Neural progenitor cell (in vitro differentiated cells): Measurements from ENCODE around the gene LSM3. TPM values are rescaled to one million over a fixed set of nuclear protein-coding genes. Genes with fewer than 3 reads are reported as not detected.

ENCODE experiments used
- DNase-seq: peaks from one replicate; pipeline ENCODE4 v3.0.0-alpha.2; 2016; ENCODE audit warnings: low spot score
- H2AFZ ChIP-seq: fragments of 200-600 bp; sonication (generic); replicated peaks from 2 replicates; pipeline ENCODE4 v1.6.1; 2016; ENCODE audit warnings: antibody characterized with exemption
- H3F3A ChIP-seq: fragments of 200-600 bp; sonication (generic); 2 replicates; pipeline ENCODE4 v1.6.1; 2016; ENCODE audit warnings: antibody characterized with exemption, low read depth
- H3K27ac ChIP-seq: fragments of 200-600 bp; sonication (generic); 2 replicates; pipeline ENCODE4 v1.5.1; 2016; ENCODE audit warnings: mild to moderate bottlenecking
- H3K27me3 ChIP-seq: fragments of 200-600 bp; sonication (generic); 2 replicates; pipeline ENCODE4 v1.6.1; 2016; ENCODE audit warnings: mild to moderate bottlenecking, moderate library complexity
- H3K36me3 ChIP-seq: fragments of 200-600 bp; sonication (generic); 2 replicates; pipeline ENCODE4 v1.5.1; 2016
- H3K4me1 ChIP-seq: fragments of 200-600 bp; sonication (generic); 2 replicates; pipeline ENCODE4 v1.6.1; 2016; ENCODE audit warnings: mixed run types
- H3K4me2 ChIP-seq: fragments of 200-600 bp; sonication (generic); 2 replicates; pipeline ENCODE4 v1.6.1; 2016
- H3K4me3 ChIP-seq: fragments of 200-600 bp; sonication (generic); 2 replicates; pipeline ENCODE4 v1.5.1; 2016
- H3K79me2 ChIP-seq: fragments of 200-600 bp; sonication (generic); 2 replicates; pipeline ENCODE4 v1.6.1; 2016; ENCODE audit warnings: low read depth
- H3K9ac ChIP-seq: fragments of 200-600 bp; sonication (generic); 2 replicates; pipeline ENCODE4 v1.6.1; 2016
- H3K9me3 ChIP-seq: fragments of 200-600 bp; sonication (generic); 2 replicates; pipeline ENCODE4 v1.5.1; 2016; ENCODE audit warnings: low read depth
- H4K20me1 ChIP-seq: fragments of 200-600 bp; sonication (generic); 2 replicates; pipeline ENCODE4 v1.6.1; 2016; ENCODE audit warnings: low read depth
- H3K27ac Mint-ChIP-seq: 3 replicates; pipeline ENCODE4 v1.8.0; 2021; ENCODE audit warnings: mixed read lengths
- H3K27me3 Mint-ChIP-seq: 2 replicates; pipeline ENCODE4 v1.8.0; 2022; ENCODE audit warnings: low read depth, mild to moderate bottlenecking, inconsistent platforms, moderate library complexity, mixed read lengths; ENCODE audit not compliant: insufficient read depth
- H3K36me3 Mint-ChIP-seq: 3 replicates; pipeline ENCODE4 v1.8.0; 2021; ENCODE audit warnings: mixed read lengths
- H3K4me1 Mint-ChIP-seq: 3 replicates; pipeline ENCODE4 v1.8.0; 2021; ENCODE audit warnings: mixed read lengths
- H3K4me3 Mint-ChIP-seq: 3 replicates; pipeline ENCODE4 v1.8.0; 2021; ENCODE audit warnings: mild to moderate bottlenecking, moderate library complexity, mixed read lengths
- H3K9me3 Mint-ChIP-seq: 3 replicates; pipeline ENCODE4 v1.8.0; 2020; ENCODE audit warnings: mixed read lengths
- EZH2 ChIP-seq: fragments of 200-600 bp; sonication (generic); IDR thresholded peaks from 2 replicates; pipeline ENCODE4 v1.6.1; 2017; ENCODE audit warnings: antibody characterized with exemption, mild to moderate bottlenecking, moderate library complexity
- EZH2phosphoT487 ChIP-seq: fragments of 200-600 bp; sonication (generic); IDR thresholded peaks from 2 replicates; pipeline ENCODE4 v1.6.1; 2017; ENCODE audit warnings: antibody characterized with exemption
- total RNA-seq: library from RNA; depleted of rRNA; stranded (reverse); fragments of >200 nt; gene quantifications from 2 replicates; pipeline ENCODE4 v1.2.3, GENCODE V29; 2015; ENCODE audit warnings: low replicate concordance
- TF ChIP-seq, protein P1 (sequence below): fragments of 200-600 bp; sonication (generic); IDR thresholded peaks from 2 replicates; pipeline ENCODE4 v1.5.1; 2017; ENCODE audit warnings: antibody characterized with exemption, mild to moderate bottlenecking

LSM3 gene
- total RNA-seq, 1 donor from 2014 or later = 36.2 TPM

DNA sequence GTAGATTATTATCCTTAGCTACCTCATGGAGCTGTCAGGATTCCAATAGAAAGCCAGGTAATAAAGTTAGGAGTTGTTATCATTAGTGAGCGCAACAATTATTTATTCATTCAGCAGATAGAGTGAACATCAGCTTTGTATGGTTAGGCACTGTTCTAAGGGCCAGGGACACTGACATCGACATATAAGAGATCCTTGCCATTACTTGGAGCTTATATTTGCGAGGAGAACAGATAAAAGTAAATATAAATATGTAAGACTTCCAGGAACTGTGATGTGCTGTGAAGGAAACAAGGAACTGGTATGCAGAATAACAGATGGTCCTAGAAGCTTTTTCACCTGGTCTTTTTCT, 473 bp downstream of the LSM3 start:
- Mint-ChIP-seq H3K27ac (peak overlapping the region; percentile 97), H3K36me3 (peaks cover 6% of the 10 kb centered on the region), H3K4me3 (peak overlapping the region; percentile 96), H3K9me3 (no peaks in the 10 kb centered on the region), H3K4me1 (peaks cover 43% of the 10 kb centered on the region), H3K27me3 (peaks cover 2% of the 10 kb centered on the region)
- Histone ChIP-seq H3F3A (no peaks in the 10 kb centered on the region), H3K27me3 (no peaks in the 10 kb centered on the region), H3K4me2 (peak overlapping the region; percentile 98), H3K9me3 (no peaks in the 10 kb centered on the region), H3K79me2 (peaks cover 77% of the 10 kb centered on the region), H4K20me1 (peaks cover 33% of the 10 kb centered on the region), H3K27ac (no peak overlapping the region), H2AFZ (peak overlapping the region; percentile 98), H3K4me3 (peak overlapping the region; percentile 98), H3K4me1 (peaks cover 14% of the 10 kb centered on the region), H3K36me3 (peaks cover 6% of the 10 kb centered on the region), H3K9ac (peak overlapping the region; percentile 98)
- TF ChIP-seq, protein P1, sequence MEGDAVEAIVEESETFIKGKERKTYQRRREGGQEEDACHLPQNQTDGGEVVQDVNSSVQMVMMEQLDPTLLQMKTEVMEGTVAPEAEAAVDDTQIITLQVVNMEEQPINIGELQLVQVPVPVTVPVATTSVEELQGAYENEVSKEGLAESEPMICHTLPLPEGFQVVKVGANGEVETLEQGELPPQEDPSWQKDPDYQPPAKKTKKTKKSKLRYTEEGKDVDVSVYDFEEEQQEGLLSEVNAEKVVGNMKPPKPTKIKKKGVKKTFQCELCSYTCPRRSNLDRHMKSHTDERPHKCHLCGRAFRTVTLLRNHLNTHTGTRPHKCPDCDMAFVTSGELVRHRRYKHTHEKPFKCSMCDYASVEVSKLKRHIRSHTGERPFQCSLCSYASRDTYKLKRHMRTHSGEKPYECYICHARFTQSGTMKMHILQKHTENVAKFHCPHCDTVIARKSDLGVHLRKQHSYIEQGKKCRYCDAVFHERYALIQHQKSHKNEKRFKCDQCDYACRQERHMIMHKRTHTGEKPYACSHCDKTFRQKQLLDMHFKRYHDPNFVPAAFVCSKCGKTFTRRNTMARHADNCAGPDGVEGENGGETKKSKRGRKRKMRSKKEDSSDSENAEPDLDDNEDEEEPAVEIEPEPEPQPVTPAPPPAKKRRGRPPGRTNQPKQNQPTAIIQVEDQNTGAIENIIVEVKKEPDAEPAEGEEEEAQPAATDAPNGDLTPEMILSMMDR = no peak
- no peak for TF ChIP-seq EZH2
- no peak for TF ChIP-seq EZH2phosphoT487
- no peak for DNase-seq

DNA sequence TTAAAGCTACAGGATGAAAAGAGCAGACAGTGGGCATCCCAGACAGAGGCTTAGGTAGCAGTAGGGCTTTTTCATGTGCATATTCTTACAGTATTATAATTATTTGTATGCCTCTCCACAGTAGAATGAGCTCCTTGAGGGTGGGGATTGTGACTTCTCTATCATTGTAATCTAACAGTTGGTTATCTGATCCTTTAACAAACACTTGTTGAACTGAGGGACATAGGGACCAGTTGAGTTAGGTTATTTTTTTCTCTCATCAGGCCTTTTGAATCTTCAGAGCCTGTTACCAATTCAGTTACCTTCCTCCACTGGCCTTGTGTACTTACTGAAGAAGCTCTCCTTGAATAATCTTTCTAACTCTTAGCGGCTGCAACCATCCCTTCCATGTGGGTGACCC, 1.2 kb downstream of the LSM3 start:
- peak overlapping the region; percentile 98 for H3K4me3 ChIP-seq
- peak overlapping the region; percentile 98 for H3K4me2 ChIP-seq
- DNase-seq = no peak
- H3K9ac ChIP-seq = peak overlapping the region; percentile 98
- no peaks in the 10 kb centered on the region for H3F3A ChIP-seq
- H2AFZ ChIP-seq = no peak overlapping the region
- H3K79me2 ChIP-seq = peaks cover 69% of the 10 kb centered on the region
- H3K27me3 Mint-ChIP-seq = peaks cover 2% of the 10 kb centered on the region
- H3K4me1 ChIP-seq = peaks cover 14% of the 10 kb centered on the region
- no peak overlapping the region for H3K27ac ChIP-seq
- TF ChIP-seq EZH2phosphoT487 = no peak
- TF ChIP-seq, protein P1 = no peak
- TF ChIP-seq EZH2 = no peak
- peaks cover 27% of the 10 kb centered on the region for H4K20me1 ChIP-seq
- H3K27me3 ChIP-seq = no peaks in the 10 kb centered on the region
- H3K4me3 Mint-ChIP-seq = peak overlapping the region; percentile 96
- peaks cover 6% of the 10 kb centered on the region for H3K36me3 ChIP-seq
- no peak overlapping the region for H3K27ac Mint-ChIP-seq
- peaks cover 42% of the 10 kb centered on the region for H3K4me1 Mint-ChIP-seq
- H3K36me3 Mint-ChIP-seq = peaks cover 7% of the 10 kb centered on the region
- no peaks in the 10 kb centered on the region for H3K9me3 Mint-ChIP-seq
- H3K9me3 ChIP-seq = no peaks in the 10 kb centered on the region

DNA sequence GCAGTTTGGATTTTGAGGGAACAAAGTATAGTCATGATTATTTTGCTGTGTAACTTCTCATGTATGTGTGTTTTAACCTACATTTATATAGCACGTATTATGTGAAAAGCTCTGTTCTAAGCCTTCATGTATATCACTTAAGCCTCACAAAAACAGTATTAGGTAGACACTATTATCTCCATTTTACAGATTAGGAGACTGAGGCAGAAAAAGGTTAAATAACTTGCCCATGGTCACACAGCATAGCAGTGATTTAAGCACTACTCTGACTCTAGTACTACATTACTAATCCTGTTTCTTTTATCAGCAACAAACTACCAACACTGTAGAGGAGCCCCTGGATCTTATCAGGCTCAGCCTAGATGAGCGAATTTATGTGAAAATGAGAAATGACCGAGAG, 2.6 kb downstream of the LSM3 start:
- H3K9me3 Mint-ChIP-seq = no peaks in the 10 kb centered on the region
- no peak overlapping the region for H3K4me3 ChIP-seq
- H2AFZ ChIP-seq = no peak overlapping the region
- peak overlapping the region; percentile 9 for H3K4me3 Mint-ChIP-seq
- no peak for TF ChIP-seq EZH2
- no peak for TF ChIP-seq EZH2phosphoT487
- TF ChIP-seq, protein P1 = no peak
- H3F3A ChIP-seq = no peaks in the 10 kb centered on the region
- no peak overlapping the region for H3K9ac ChIP-seq
- H3K4me1 ChIP-seq = peaks cover 14% of the 10 kb centered on the region
- no peak for DNase-seq
- H3K27ac ChIP-seq = no peak overlapping the region
- peaks cover 2% of the 10 kb centered on the region for H3K27me3 Mint-ChIP-seq
- peaks cover 28% of the 10 kb centered on the region for H3K4me1 Mint-ChIP-seq
- peaks cover 12% of the 10 kb centered on the region for H4K20me1 ChIP-seq
- peaks cover 55% of the 10 kb centered on the region for H3K79me2 ChIP-seq
- H3K27ac Mint-ChIP-seq = no peak overlapping the region
- no peaks in the 10 kb centered on the region for H3K9me3 ChIP-seq
- no peak overlapping the region for H3K4me2 ChIP-seq
- H3K27me3 ChIP-seq = no peaks in the 10 kb centered on the region
- peaks cover 9% of the 10 kb centered on the region for H3K36me3 Mint-ChIP-seq
- H3K36me3 ChIP-seq = peaks cover 10% of the 10 kb centered on the region
